LNCAP (cell line): ENCODE data around the gene RACGAP1.

Source experiments
- TF ChIP-seq, protein P1 (sequence below): fragments of 450-650 bp; IDR thresholded peaks from 2 replicates; pipeline ENCODE4 v1.5.1; 2017; ENCODE audit warnings: mild to moderate bottlenecking

The RACGAP1 gene

DNA sequence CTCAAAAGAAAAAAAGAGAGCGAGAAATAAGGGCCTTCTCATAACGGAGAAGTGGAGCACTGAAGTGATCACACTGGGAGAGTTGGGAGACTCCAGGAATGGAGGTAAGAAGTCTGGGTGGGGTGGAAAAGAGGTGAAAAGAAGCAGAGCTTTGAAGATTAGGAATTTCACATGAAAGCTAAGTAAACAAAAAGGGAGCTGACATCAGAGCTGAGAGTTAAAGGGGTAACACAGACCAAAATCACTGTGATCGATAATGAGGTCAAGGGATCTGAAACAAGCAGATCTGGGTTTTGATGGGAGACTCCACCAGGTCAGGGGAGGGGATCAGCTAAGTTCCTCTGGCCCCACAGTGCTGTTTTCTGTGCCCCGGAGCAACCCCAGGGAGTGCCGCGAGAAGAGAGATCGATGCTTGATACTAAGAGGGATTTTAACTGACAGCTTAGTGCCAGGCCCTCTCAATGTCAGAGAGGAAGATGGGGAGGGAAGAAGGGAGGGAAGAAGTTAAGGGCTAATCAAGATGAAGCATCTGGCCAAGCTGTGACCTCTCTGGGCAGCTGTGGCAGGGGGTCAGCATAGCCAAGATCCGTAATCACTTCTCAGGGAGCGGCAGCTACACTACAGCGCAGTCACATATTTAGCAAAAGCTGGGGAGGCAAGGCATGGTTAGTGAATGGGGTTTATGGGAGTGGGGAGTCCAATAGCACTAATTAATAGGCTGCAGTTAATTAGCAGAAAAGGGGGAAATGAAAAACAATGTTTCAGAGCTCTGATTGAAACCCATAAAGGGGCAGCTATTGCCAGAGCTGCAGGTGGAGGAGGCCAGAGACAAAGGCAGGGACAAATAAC lies 44.6 kb downstream of the RACGAP1 start:
- TF ChIP-seq, protein P1, sequence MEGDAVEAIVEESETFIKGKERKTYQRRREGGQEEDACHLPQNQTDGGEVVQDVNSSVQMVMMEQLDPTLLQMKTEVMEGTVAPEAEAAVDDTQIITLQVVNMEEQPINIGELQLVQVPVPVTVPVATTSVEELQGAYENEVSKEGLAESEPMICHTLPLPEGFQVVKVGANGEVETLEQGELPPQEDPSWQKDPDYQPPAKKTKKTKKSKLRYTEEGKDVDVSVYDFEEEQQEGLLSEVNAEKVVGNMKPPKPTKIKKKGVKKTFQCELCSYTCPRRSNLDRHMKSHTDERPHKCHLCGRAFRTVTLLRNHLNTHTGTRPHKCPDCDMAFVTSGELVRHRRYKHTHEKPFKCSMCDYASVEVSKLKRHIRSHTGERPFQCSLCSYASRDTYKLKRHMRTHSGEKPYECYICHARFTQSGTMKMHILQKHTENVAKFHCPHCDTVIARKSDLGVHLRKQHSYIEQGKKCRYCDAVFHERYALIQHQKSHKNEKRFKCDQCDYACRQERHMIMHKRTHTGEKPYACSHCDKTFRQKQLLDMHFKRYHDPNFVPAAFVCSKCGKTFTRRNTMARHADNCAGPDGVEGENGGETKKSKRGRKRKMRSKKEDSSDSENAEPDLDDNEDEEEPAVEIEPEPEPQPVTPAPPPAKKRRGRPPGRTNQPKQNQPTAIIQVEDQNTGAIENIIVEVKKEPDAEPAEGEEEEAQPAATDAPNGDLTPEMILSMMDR: no peak

DNA sequence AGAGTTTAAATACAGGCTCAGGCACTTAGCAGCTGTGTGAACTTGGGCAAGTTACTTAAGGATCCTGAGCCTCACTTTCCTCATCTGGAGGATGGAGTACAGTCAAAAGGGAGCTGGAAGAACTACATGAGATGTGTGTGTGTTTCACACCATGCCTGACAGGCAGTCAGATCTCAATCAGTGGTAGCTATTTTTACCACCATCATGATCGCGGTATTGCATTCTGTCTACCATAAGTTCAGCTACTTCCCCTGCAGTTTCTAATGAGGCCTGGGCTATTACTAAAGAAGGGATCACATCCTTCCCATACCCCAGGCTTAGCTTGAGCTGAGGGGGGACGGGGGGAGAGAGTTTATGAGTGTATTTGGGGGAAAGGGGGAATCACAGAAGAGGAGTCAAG lies 45.5 kb downstream of the RACGAP1 start:
- TF ChIP-seq, protein P1: no peak

DNA sequence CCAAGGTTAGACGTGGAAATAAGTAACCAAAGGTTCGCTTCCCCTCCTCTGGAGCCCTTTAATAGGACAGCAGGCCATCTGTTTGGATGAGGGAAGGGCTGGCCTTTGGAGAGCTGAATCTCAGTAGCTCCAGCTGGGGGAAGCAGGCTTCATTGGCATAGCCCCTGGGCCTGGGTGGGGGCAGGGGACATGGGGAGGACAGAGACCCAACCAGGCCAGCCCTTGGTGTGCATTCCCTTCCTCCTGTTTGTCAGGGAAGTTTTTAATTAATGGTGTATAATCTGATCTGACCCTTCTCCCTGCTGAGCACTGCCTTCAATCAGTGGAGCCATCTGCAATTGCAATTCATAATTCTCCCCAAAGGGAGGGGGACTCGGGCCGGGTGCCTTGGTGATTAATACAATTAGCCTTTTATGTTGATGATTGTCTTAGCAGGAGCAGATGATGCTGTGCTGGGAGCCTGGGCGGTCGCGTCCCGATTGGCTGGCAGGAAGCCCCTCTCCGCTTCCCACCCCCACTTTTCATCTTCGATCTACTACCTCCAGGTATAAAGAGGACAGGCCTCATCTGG lies 46.2 kb downstream of the RACGAP1 start:
- TF ChIP-seq, protein P1: no peak

DNA sequence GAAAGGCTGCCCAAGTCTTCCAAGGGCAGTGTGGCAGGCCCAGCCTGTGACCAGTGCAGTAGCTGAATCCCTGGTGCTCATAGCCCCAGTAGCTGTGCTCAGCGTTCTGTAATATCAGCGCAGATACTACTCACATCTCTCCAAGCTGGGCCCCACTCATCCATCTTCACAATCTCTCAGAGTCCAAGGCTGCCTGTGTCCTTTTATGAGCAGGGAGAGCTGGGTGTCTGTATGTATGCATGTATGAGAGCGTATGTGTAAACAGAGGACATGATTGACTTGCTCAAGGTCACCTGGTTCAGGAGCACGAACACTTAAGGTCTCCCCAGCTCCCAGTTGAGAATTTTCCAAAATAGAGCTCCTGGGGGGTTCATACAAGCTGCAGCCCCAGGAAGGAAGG lies 47.2 kb downstream of the RACGAP1 start:
- TF ChIP-seq, protein P1: no peak

DNA sequence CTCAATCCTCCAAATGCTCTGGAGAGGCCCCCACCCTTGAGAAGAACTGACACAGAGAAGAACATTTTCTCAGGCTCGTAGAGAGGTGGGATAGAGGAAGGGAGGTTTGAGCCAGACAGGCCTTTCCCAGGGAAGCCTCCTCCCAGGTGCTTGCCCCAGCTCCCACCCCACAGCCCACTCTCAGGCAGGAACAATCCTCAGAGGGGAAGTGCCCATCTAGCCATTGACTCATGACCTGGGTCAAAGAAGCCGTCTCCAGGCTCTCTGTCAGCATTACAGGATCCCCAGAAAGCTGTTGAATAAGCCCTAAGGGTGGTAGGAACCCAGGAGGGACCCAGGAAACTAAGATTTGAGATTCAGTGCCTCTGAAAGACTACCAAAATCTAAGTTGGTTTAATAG lies 48.7 kb downstream of the RACGAP1 start:
- TF ChIP-seq, protein P1: no peak

DNA sequence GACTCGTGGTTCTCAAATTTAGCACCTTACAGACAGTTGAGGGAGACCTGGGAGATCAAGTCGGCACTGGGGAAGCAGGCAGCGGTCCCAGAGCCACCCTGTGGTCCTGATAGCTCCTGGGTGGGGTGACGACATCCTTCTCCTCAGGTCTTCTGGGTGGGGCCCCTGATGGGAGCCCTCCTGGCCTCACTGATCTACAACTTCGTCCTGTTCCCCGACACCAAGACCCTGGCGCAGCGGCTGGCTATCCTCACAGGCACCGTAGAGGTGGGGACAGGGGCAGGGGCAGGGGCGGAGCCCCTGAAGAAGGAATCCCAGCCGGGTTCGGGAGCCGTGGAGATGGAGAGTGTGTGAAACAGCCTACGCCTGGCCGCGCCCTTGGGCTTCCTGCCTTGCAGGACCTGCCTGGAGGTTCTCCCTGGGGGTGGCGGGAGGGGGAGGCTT lies 50.0 kb downstream of the RACGAP1 start:
- TF ChIP-seq, protein P1: no peak

DNA sequence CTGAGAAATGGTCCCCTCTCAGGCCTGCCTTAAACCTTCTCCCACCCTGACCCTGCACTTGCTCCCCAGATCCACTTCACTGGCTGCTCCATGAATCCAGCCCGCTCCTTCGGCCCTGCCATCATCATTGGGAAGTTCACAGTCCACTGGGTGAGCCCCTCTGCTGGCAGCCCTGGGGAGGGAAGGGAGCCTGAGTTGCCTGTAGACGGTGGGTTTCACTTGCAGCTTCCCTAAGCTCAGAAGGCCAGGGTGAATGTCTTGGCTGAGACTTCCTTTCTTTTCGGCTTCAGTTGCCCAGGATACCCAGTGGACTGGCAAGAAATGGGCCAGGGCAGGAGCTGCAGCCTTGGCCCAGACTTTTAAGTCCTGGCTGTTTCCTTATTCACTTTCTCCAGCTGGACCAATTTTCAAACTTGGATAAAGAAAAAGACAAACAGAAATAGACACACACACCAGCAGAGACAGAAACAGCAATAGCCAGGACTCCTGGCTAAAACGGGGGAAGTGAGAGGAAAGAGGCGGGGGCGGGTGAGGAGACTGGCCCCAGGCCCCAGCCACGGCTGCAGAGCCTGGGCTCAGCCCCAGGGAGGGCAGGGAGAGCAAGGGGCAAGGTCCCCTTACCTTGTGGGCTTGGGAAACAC lies 50.5 kb downstream of the RACGAP1 start:
- TF ChIP-seq, protein P1: no peak
